Kidney (tissue), 14 donors: ENCODE results near the gene MYO16. TPM values are rescaled to one million over a fixed set of nuclear protein-coding genes. Genes with fewer than 3 reads are reported as not detected.

Source experiments
- DNase-seq, 5 donors: peaks; one replicate each; pipeline ENCODE4 v3.0.0-alpha.2; 2013 to 2020
- FAIRE-seq: peaks from 2 replicates; lab custom pipeline; 2012; peaks lifted over from hg19 to GRCh38; lab: Jason Lieb, UNC
- H3K27ac ChIP-seq, 2 donors: one replicate each; pipeline ENCODE4 v1.7.0; 2013; ENCODE audit warnings: low read depth in 2 of 2, low read length in 2 of 2, inconsistent platforms in 1 of 2
- H3K27me3 ChIP-seq: one replicate; pipeline ENCODE4 v1.7.1; 2013; ENCODE audit warnings: low read length, inconsistent platforms; ENCODE audit not compliant: control insufficient read depth, insufficient read depth
- H3K36me3 ChIP-seq, 3 donors: one replicate each; pipeline versions ENCODE4 v1.7.0 to v1.7.1; 2013; ENCODE audit warnings: low read length in 3 of 3, control low read depth in 1 of 3, inconsistent platforms in 1 of 3; ENCODE audit not compliant: insufficient read depth in 3 of 3, control insufficient read depth in 2 of 3
- H3K4me1 ChIP-seq, 3 donors: one replicate each; pipeline versions ENCODE4 v1.7.0 to v1.7.1; 2013; ENCODE audit warnings: low read length in 3 of 3, inconsistent platforms in 1 of 3, low read depth in 1 of 3; ENCODE audit not compliant: control insufficient read depth in 2 of 3, insufficient read depth in 2 of 3
- H3K4me3 ChIP-seq, 3 donors: one replicate each; pipeline versions ENCODE4 v1.7.0 to v1.8.1; 2013; ENCODE audit warnings: low read length in 3 of 3, control low read depth in 1 of 3, inconsistent platforms in 1 of 3
- H3K9ac ChIP-seq, 3 donors: one replicate each; pipeline versions ENCODE4 v1.7.0 to v1.7.1; 2013; ENCODE audit warnings: low read length in 3 of 3, control low read depth in 1 of 3, inconsistent platforms in 1 of 3
- H3K9me3 ChIP-seq, 3 donors: one replicate each; pipeline versions ENCODE4 v1.7.0 to v1.7.1; 2013; ENCODE audit warnings: low read length in 3 of 3, control low read depth in 1 of 3, inconsistent platforms in 1 of 3; ENCODE audit not compliant: control insufficient read depth in 2 of 3, insufficient read depth in 1 of 3
- CTCF ChIP-seq: IDR thresholded peaks from 3 replicates; pipeline ENCODE4 v1.5.1; 2012; ENCODE audit warnings: mild to moderate bottlenecking, moderate library complexity, borderline replicate concordance; ENCODE audit not compliant: insufficient read depth; ENCODE audit errors: extremely low read depth
- intact Hi-C: fragments of 100-400 bp; cut with DNase I; formaldehyde crosslinking; loops from one replicate; pipeline ENCODE4 v1.11.1; 2022
- polyA plus RNA-seq: library from polyadenylated mRNA; stranded (reverse); fragments of 350-450 nt; fragmentation: Illumina TruSeq; extraction: RNeasy Lipid Tissue Mini Kit (QIAGEN cat#74804); gene quantifications from one replicate; pipeline ENCODE4 v1.2.3, GENCODE V29; 2014; ENCODE audit warnings: low read depth, low replicate concordance; ENCODE audit not compliant: insufficient read depth
- total RNA-seq: library from RNA; stranded (reverse); fragmentation: NEBNext Ultra II Directional; extraction: Animal tissue kit (Norgen Biotek cat#: 25700); gene quantifications from one replicate; pipeline ENCODE4 v1.2.1, GENCODE V29; 2021
- donor health status: control.
- donor health status: control.
- donor health status: control.
- donor health status: control.
- donor health status: control.
- donor health status: DM: yes; HTN: yes; CAD: no.
- donor health status: Normal renal cell carcinoma (clear cell type).

Gene MYO16
- total and polyA plus RNA-seq, 2 donors from 2014 or later, result 0.22 to 0.43 TPM

GRCh38 chr13:109058087-109058486 lies 428.7 kb downstream of the MYO16 start:
- Histone ChIP-seq H3K4me3 (no peak overlapping the region), H3K4me1 (no peaks in the 10 kb centered on the region), H3K36me3 (no peaks in the 10 kb centered on the region), H3K27me3 (no peaks in the 10 kb centered on the region), H3K9ac (no peak overlapping the region), H3K27ac (no peak overlapping the region), H3K9me3 (no peaks in the 10 kb centered on the region)
- intact Hi-C loops, result no loop called here
- TF ChIP-seq CTCF, result no peak
- DNase-seq (no peak), FAIRE-seq (no peak)

- Histone ChIP-seq H3K27me3 (no peaks in the 10 kb centered on the region), H3K36me3 (no peaks in the 10 kb centered on the region), H3K9ac (no peak overlapping the region), H3K27ac (no peak overlapping the region), H3K9me3 (no peaks in the 10 kb centered on the region), H3K4me1 (no peaks in the 10 kb centered on the region), H3K4me3 (no peak overlapping the region)
- DNase-seq (no peak), FAIRE-seq (no peak)
- intact Hi-C loops, result no loop called here
- no peak for TF ChIP-seq CTCF
Measured at GRCh38 chr13:109072505-109072904, 443.1 kb downstream of the MYO16 start.

- Histone ChIP-seq H3K9me3 (no peaks in the 10 kb centered on the region), H3K9ac (no peak overlapping the region), H3K27me3 (no peaks in the 10 kb centered on the region), H3K27ac (no peak overlapping the region), H3K4me1 (no peaks in the 10 kb centered on the region), H3K4me3 (no peak overlapping the region), H3K36me3 (no peaks in the 10 kb centered on the region)
- no peak for DNase-seq
- intact Hi-C loops, result no loop called here
- FAIRE-seq, result no peak
- TF ChIP-seq CTCF, result no peak
Measured at GRCh38 chr13:109074436-109074835, 445.0 kb downstream of the MYO16 start.

GRCh38 chr13:109074853-109075252 lies 445.4 kb downstream of the MYO16 start:
- no peak for TF ChIP-seq CTCF
- no peak overlapping the region for H3K9ac ChIP-seq
- intact Hi-C loops, result no loop called here
- DNase-seq, result no peak
- no peak overlapping the region for H3K4me3 ChIP-seq
- no peak for FAIRE-seq
- H3K9me3 ChIP-seq, result no peaks in the 10 kb centered on the region
- H3K36me3 ChIP-seq, result no peaks in the 10 kb centered on the region
- no peaks in the 10 kb centered on the region for H3K4me1 ChIP-seq
- H3K27me3 ChIP-seq, result no peaks in the 10 kb centered on the region
- H3K27ac ChIP-seq, result no peak overlapping the region
